ENCODE data around the gene PRLR.

Gene PRLR

DNA sequence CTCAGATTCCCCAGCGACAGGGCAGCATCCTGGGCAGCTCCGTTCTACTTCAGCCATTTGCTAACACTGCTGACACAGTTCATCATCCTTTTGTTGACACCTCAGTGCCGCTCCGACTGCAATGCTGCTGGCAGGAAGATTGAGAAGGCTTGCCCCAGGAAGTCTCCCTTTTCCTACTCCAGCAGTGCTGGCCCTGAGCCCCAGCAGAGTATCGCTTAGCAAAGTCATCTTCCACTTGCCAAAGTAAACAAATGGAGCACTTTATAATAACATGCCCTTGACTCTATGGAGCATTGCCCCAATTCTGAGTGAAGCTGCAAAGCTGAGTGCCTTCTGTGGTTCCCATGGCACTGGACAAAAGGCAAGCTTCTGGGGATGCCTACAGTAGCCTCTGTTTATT, 32.2 kb downstream of the PRLR start:
- H2AK5ac ChIP-seq (ENCODE audit: low read length, severe bottlenecking): no peak overlapping the region
- no peak overlapping the region for H2BK15ac ChIP-seq (ENCODE audit: low read depth, poor library complexity, severe bottlenecking)
- peak overlapping the region in 1 of 2 experiments; percentile 19 for H3K23ac ChIP-seq (ENCODE audit: low read length in 2 of 2)
- H3K4ac ChIP-seq (ENCODE audit: low read depth in 1 of 2, low read length in 2 of 2): no peak overlapping the region
- no peak overlapping the region for H4K91ac ChIP-seq (ENCODE audit: low read length)
- peaks cover 7 to 8% of the 10 kb centered on the region in 2 experiments for H3K27me3 ChIP-seq (ENCODE audit: control insufficient read depth in 1 of 2, insufficient read depth in 1 of 2, low read length in 2 of 2)
- H2BK5ac ChIP-seq (ENCODE audit: low read depth, low read length, poor library complexity, severe bottlenecking): no peak overlapping the region
- no peaks in the 10 kb centered on the region for H3K79me1 ChIP-seq (replicated peaks; ENCODE audit: low read length, poor library complexity, severe bottlenecking)
- H2AFZ ChIP-seq (ENCODE audit: low read depth, low read length): no peak overlapping the region
- no peak overlapping the region for H3K4me2 ChIP-seq (ENCODE audit: low read length, poor library complexity, severe bottlenecking)
- H2BK120ac ChIP-seq (ENCODE audit: low read depth, low read length): no peak overlapping the region
- no peaks in the 10 kb centered on the region for H3K9me3 ChIP-seq (ENCODE audit: control insufficient read depth, low read length)
- no peaks in the 10 kb centered on the region for H3K36me3 ChIP-seq (ENCODE audit: control insufficient read depth in 1 of 2, insufficient read depth in 2 of 2, low read depth in 1 of 2, low read length in 2 of 2)
- no peak overlapping the region for H3K27ac ChIP-seq (ENCODE audit: low read length, poor library complexity, severe bottlenecking)
- WGBS: 6% methylated on average over 5 of the region's 5 CpGs
- DNase-seq: peak; percentile 80
- H3K14ac ChIP-seq (ENCODE audit: low read length in 2 of 2): no peak overlapping the region
- H4K8ac ChIP-seq (ENCODE audit: low read length): no peak overlapping the region
- H3K18ac ChIP-seq (ENCODE audit: low read depth in 1 of 2, low read length in 2 of 2): no peak overlapping the region
- no peak overlapping the region for H3K9ac ChIP-seq (ENCODE audit: low read length)
- peaks cover 5% of the 10 kb centered on the region for H3K4me1 ChIP-seq (ENCODE audit: control insufficient read depth, insufficient read depth, low read depth, low read length)
- peak overlapping the region in 1 of 2 experiments; percentile 22 for H3K4me3 ChIP-seq (ENCODE audit: insufficient read depth in 1 of 2, low read depth in 1 of 2, low read length in 2 of 2)
- no peak overlapping the region for H2BK12ac ChIP-seq (ENCODE audit: low read length in 2 of 2)

DNA sequence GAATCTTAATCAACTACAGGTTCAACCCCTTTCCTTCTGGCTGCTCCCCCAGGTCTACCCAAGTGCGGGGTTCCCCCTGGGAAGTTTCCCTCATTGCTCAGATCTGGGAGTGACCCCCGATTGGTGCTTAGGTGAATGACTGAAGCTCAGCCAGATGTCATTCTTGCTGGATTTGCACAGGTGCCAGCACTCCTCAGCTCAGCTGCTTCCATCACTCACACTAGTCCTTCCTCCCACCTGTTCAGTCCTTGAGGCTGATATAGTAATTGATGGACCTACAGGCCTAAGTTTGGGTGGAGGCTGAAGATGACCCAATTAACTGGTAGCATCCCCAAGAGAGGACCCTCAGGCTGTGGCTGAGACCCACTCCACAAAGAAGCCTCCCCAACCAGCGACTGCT, 32.9 kb downstream of the PRLR start:
- H4K91ac ChIP-seq (ENCODE audit: low read length): no peak overlapping the region
- no peaks in the 10 kb centered on the region for H3K79me1 ChIP-seq (replicated peaks; ENCODE audit: low read length, poor library complexity, severe bottlenecking)
- H3K27ac ChIP-seq (ENCODE audit: low read length, poor library complexity, severe bottlenecking): no peak overlapping the region
- H3K4ac ChIP-seq (ENCODE audit: low read depth in 1 of 2, low read length in 2 of 2): no peak overlapping the region
- no peak for DNase-seq
- H3K4me1 ChIP-seq (ENCODE audit: control insufficient read depth, insufficient read depth, low read depth, low read length): peaks cover 5% of the 10 kb centered on the region
- H2BK15ac ChIP-seq (ENCODE audit: low read depth, poor library complexity, severe bottlenecking): no peak overlapping the region
- peak overlapping the region in 1 of 2 experiments; percentile 56 for H2BK12ac ChIP-seq (ENCODE audit: low read length in 2 of 2)
- H4K8ac ChIP-seq (ENCODE audit: low read length): peak overlapping the region; percentile 15
- no peak overlapping the region for H3K23ac ChIP-seq (ENCODE audit: low read length in 2 of 2)
- 90% methylated on average over 3 of the region's 3 CpGs for WGBS
- no peak overlapping the region for H2AFZ ChIP-seq (ENCODE audit: low read depth, low read length)
- no peak overlapping the region for H3K4me2 ChIP-seq (ENCODE audit: low read length, poor library complexity, severe bottlenecking)
- no peak overlapping the region for H3K9ac ChIP-seq (ENCODE audit: low read length)
- H3K18ac ChIP-seq (ENCODE audit: low read depth in 1 of 2, low read length in 2 of 2): no peak overlapping the region
- no peaks in the 10 kb centered on the region for H3K36me3 ChIP-seq (ENCODE audit: control insufficient read depth in 1 of 2, insufficient read depth in 2 of 2, low read depth in 1 of 2, low read length in 2 of 2)
- no peak overlapping the region for H3K14ac ChIP-seq (ENCODE audit: low read length in 2 of 2)
- H2BK120ac ChIP-seq (ENCODE audit: low read depth, low read length): no peak overlapping the region
- no peak overlapping the region for H3K4me3 ChIP-seq (ENCODE audit: insufficient read depth in 1 of 2, low read depth in 1 of 2, low read length in 2 of 2)
- H3K9me3 ChIP-seq (ENCODE audit: control insufficient read depth, low read length): no peaks in the 10 kb centered on the region
- no peak overlapping the region for H2AK5ac ChIP-seq (ENCODE audit: low read length, severe bottlenecking)
- H2BK5ac ChIP-seq (ENCODE audit: low read depth, low read length, poor library complexity, severe bottlenecking): no peak overlapping the region
- H3K27me3 ChIP-seq (ENCODE audit: control insufficient read depth in 1 of 2, insufficient read depth in 1 of 2, low read length in 2 of 2): peaks cover 8 to 14% of the 10 kb centered on the region in 2 experiments

DNA sequence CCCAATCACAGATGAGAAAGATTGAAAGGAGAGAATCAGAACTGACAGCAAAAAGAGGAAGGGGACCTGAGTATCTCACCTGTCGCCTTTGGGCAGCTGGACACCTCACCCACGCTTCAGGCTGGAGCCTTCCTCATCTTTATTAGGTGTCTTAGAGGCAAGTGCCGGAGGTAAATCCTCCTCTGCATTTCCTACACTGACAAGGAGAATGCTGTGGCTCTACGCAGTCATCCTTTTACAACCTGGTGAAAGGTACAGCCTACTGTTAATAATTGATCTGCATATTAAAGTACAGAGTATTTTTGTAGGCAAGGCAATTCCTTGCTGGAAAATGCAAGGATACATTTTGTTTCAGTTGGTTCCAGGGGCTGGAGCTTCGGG, 34.8 kb downstream of the PRLR start:
- Histone ChIP-seq H4K8ac (ENCODE audit: low read length) (no peak overlapping the region), H3K9me3 (ENCODE audit: control insufficient read depth, low read length) (no peaks in the 10 kb centered on the region), H3K18ac (ENCODE audit: low read depth in 1 of 2, low read length in 2 of 2) (no peak overlapping the region), H3K27me3 (ENCODE audit: control insufficient read depth in 1 of 2, insufficient read depth in 1 of 2, low read length in 2 of 2) (peaks cover 8 to 24% of the 10 kb centered on the region in 2 experiments), H3K27ac (ENCODE audit: low read length, poor library complexity, severe bottlenecking) (no peak overlapping the region), H2BK15ac (ENCODE audit: low read depth, poor library complexity, severe bottlenecking) (no peak overlapping the region), H2AFZ (ENCODE audit: low read depth, low read length) (no peak overlapping the region), H4K91ac (ENCODE audit: low read length) (no peak overlapping the region), H3K4me2 (ENCODE audit: low read length, poor library complexity, severe bottlenecking) (no peak overlapping the region), H3K4me3 (ENCODE audit: insufficient read depth in 1 of 2, low read depth in 1 of 2, low read length in 2 of 2) (no peak overlapping the region), H2BK12ac (ENCODE audit: low read length in 2 of 2) (no peak overlapping the region), H3K4me1 (ENCODE audit: control insufficient read depth, insufficient read depth, low read depth, low read length) (peaks cover 5% of the 10 kb centered on the region), H2BK5ac (ENCODE audit: low read depth, low read length, poor library complexity, severe bottlenecking) (no peak overlapping the region), H2AK5ac (ENCODE audit: low read length, severe bottlenecking) (no peak overlapping the region), H3K4ac (ENCODE audit: low read depth in 1 of 2, low read length in 2 of 2) (no peak overlapping the region), H3K9ac (ENCODE audit: low read length) (no peak overlapping the region), H3K23ac (ENCODE audit: low read length in 2 of 2) (no peak overlapping the region), H3K14ac (ENCODE audit: low read length in 2 of 2) (no peak overlapping the region), H3K79me1 (replicated peaks; ENCODE audit: low read length, poor library complexity, severe bottlenecking) (no peaks in the 10 kb centered on the region), H3K36me3 (ENCODE audit: control insufficient read depth in 1 of 2, insufficient read depth in 2 of 2, low read depth in 1 of 2, low read length in 2 of 2) (no peaks in the 10 kb centered on the region), H2BK120ac (ENCODE audit: low read depth, low read length) (no peak overlapping the region)
- 82% methylated on average over 5 of the region's 5 CpGs for WGBS
- no peak for DNase-seq

DNA sequence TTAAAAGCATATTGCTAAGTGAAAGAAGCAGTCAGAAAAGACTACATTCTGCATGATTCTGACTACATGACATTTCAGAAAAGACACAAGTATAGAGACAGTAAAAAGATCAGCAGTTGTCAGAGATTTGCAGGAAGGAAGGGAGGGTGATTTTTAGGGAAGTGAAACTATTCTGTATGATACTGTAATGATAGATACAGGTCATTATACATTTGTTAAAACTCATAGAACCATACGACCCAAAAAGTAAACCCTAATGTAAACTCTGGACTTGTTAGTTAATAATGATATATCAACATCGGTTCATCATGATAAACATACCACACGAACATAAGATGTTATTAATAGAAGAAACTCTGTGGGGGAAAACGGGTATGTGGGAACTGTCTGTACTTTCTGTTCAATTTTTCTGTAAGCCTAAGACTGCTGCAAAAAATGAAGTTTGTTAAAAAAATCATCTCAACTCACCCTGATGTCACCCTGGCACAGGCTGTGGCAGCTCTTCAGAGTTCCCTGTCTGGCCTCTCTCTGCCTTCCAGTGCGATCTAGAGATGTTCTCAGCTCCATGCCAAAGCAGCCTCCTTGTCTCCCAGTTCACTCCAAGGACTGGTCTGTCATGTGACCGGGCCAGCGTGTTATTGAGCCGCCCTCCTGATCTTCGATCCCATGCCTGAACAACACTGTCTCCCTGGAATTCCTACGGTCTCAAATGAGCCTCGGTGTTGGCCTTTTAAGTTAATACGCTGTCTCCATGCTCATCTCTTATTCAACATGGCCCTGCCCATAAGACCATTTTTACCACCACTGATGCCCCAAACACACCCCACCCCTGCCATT, 35.4 kb downstream of the PRLR start:
- no peak overlapping the region for H3K27ac ChIP-seq (ENCODE audit: low read length, poor library complexity, severe bottlenecking)
- no peak for DNase-seq
- peaks cover 5% of the 10 kb centered on the region for H3K4me1 ChIP-seq (ENCODE audit: control insufficient read depth, insufficient read depth, low read depth, low read length)
- H2BK120ac ChIP-seq (ENCODE audit: low read depth, low read length): no peak overlapping the region
- H3K79me1 ChIP-seq (replicated peaks; ENCODE audit: low read length, poor library complexity, severe bottlenecking): no peaks in the 10 kb centered on the region
- H2AFZ ChIP-seq (ENCODE audit: low read depth, low read length): no peak overlapping the region
- H3K27me3 ChIP-seq (ENCODE audit: control insufficient read depth in 1 of 2, insufficient read depth in 1 of 2, low read length in 2 of 2): peaks cover 8 to 24% of the 10 kb centered on the region in 2 experiments
- no peak overlapping the region for H3K23ac ChIP-seq (ENCODE audit: low read length in 2 of 2)
- WGBS: 98% methylated on average over 8 of the region's 12 CpGs
- no peak overlapping the region for H2BK5ac ChIP-seq (ENCODE audit: low read depth, low read length, poor library complexity, severe bottlenecking)
- no peak overlapping the region for H3K4ac ChIP-seq (ENCODE audit: low read depth in 1 of 2, low read length in 2 of 2)
- H2BK15ac ChIP-seq (ENCODE audit: low read depth, poor library complexity, severe bottlenecking): no peak overlapping the region
- no peak overlapping the region for H3K9ac ChIP-seq (ENCODE audit: low read length)
- no peak overlapping the region for H3K4me2 ChIP-seq (ENCODE audit: low read length, poor library complexity, severe bottlenecking)
- H3K14ac ChIP-seq (ENCODE audit: low read length in 2 of 2): peak overlapping the region in 1 of 2 experiments; percentile 29
- H3K4me3 ChIP-seq (ENCODE audit: insufficient read depth in 1 of 2, low read depth in 1 of 2, low read length in 2 of 2): no peak overlapping the region
- no peak overlapping the region for H2AK5ac ChIP-seq (ENCODE audit: low read length, severe bottlenecking)
- H3K36me3 ChIP-seq (ENCODE audit: control insufficient read depth in 1 of 2, insufficient read depth in 2 of 2, low read depth in 1 of 2, low read length in 2 of 2): no peaks in the 10 kb centered on the region
- no peak overlapping the region for H4K91ac ChIP-seq (ENCODE audit: low read length)
- no peaks in the 10 kb centered on the region for H3K9me3 ChIP-seq (ENCODE audit: control insufficient read depth, low read length)
- H4K8ac ChIP-seq (ENCODE audit: low read length): no peak overlapping the region
- no peak overlapping the region for H2BK12ac ChIP-seq (ENCODE audit: low read length in 2 of 2)
- H3K18ac ChIP-seq (ENCODE audit: low read depth in 1 of 2, low read length in 2 of 2): no peak overlapping the region

All from mesenchymal stem cell (in vitro differentiated cells and primary cell).